ENCODE data around the gene C14orf132.

DNA sequence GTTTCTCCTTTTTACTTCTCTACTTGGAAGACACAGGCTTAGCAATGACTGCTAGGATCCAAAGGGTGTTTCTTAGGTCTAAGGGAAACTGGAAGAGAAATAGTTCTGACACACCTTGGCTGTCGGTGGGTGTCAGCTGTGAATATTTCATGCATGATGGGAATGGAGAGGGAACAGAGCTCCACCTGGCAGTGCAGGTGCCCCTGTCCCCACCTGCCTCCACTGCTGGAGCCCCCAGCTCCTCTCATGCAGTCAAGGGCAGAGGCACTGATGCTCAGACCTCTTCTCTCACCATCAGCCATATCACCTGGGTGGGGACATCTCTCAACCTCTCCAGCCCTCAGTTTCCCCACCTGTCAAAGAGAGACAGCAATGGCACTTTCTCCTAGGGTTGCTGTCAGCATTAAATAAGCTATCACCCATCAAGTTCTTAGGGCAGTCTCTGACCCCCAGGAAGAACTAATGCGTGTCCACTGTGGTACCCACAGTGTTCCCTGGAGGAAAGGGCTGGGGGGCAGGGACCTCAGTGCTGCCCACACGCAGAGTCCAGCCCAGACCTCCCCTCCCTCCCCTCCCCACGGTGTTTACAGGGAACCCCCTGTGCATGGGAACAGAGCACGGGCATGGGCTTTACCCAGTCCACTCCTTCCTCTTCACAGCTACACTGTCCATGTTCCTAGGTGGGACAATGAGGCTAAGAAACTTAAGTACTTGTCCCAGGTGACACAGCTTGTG lies 69.1 kb downstream of the C14orf132 start:
- TF ChIP-seq, protein P1, sequence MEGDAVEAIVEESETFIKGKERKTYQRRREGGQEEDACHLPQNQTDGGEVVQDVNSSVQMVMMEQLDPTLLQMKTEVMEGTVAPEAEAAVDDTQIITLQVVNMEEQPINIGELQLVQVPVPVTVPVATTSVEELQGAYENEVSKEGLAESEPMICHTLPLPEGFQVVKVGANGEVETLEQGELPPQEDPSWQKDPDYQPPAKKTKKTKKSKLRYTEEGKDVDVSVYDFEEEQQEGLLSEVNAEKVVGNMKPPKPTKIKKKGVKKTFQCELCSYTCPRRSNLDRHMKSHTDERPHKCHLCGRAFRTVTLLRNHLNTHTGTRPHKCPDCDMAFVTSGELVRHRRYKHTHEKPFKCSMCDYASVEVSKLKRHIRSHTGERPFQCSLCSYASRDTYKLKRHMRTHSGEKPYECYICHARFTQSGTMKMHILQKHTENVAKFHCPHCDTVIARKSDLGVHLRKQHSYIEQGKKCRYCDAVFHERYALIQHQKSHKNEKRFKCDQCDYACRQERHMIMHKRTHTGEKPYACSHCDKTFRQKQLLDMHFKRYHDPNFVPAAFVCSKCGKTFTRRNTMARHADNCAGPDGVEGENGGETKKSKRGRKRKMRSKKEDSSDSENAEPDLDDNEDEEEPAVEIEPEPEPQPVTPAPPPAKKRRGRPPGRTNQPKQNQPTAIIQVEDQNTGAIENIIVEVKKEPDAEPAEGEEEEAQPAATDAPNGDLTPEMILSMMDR (conservative IDR thresholded peaks at IDR 0.05 in 1 of 2, IDR thresholded peaks at IDR 0.05 in 1 of 2; ENCODE audit: low read depth in 1 of 2, low read length in 2 of 2): no peak
- no peak for TF ChIP-seq EZH2 (IDR thresholded peaks at IDR 0.05; ENCODE audit: low read length, missing control alignments)
